ENCODE measurements around the gene GREB1. TPM values are rescaled to one million over a fixed set of nuclear protein-coding genes. Genes with fewer than 3 reads are reported as not detected.
A peak's percentile ranks its signal among the peaks of the same experiment; 100 is the strongest.

GREB1 gene
- total and polyA plus RNA-seq, 2 of the 13 experiments (the other 11 are each of a cell fraction or from before 2014, with no cell fraction given): 31.3 to 61.2 TPM

DNA sequence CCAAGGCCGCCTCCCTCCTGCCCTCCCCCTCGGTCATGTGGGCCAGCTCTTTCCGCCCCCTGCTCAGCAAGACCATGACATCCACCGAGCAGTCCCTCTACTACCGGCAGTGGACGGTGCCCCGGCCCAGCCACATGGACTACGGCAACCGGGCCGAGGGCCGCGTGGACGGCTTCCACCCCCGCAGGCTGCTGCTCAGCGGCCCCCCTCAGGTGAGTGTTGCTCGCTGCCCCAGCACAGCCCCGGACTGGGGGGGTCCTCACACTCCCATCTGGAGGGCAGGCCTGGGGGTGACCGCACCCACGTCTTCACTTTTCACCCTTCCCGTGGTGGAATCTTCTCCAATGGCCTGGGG is 84.8 kb downstream of the GREB1 start (continued):
- TF ChIP-seq ZBTB40 (IDR thresholded peaks at IDR 0.05): no peak
- no peak for TF ChIP-seq ZBTB40 (CRISPR knock-in tag; IDR thresholded peaks at IDR 0.05)
- TF ChIP-seq, protein P1, sequence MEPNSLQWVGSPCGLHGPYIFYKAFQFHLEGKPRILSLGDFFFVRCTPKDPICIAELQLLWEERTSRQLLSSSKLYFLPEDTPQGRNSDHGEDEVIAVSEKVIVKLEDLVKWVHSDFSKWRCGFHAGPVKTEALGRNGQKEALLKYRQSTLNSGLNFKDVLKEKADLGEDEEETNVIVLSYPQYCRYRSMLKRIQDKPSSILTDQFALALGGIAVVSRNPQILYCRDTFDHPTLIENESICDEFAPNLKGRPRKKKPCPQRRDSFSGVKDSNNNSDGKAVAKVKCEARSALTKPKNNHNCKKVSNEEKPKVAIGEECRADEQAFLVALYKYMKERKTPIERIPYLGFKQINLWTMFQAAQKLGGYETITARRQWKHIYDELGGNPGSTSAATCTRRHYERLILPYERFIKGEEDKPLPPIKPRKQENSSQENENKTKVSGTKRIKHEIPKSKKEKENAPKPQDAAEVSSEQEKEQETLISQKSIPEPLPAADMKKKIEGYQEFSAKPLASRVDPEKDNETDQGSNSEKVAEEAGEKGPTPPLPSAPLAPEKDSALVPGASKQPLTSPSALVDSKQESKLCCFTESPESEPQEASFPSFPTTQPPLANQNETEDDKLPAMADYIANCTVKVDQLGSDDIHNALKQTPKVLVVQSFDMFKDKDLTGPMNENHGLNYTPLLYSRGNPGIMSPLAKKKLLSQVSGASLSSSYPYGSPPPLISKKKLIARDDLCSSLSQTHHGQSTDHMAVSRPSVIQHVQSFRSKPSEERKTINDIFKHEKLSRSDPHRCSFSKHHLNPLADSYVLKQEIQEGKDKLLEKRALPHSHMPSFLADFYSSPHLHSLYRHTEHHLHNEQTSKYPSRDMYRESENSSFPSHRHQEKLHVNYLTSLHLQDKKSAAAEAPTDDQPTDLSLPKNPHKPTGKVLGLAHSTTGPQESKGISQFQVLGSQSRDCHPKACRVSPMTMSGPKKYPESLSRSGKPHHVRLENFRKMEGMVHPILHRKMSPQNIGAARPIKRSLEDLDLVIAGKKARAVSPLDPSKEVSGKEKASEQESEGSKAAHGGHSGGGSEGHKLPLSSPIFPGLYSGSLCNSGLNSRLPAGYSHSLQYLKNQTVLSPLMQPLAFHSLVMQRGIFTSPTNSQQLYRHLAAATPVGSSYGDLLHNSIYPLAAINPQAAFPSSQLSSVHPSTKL (CRISPR knock-in tag; IDR thresholded peaks at IDR 0.05): no peak
- TF ChIP-seq, protein P2, sequence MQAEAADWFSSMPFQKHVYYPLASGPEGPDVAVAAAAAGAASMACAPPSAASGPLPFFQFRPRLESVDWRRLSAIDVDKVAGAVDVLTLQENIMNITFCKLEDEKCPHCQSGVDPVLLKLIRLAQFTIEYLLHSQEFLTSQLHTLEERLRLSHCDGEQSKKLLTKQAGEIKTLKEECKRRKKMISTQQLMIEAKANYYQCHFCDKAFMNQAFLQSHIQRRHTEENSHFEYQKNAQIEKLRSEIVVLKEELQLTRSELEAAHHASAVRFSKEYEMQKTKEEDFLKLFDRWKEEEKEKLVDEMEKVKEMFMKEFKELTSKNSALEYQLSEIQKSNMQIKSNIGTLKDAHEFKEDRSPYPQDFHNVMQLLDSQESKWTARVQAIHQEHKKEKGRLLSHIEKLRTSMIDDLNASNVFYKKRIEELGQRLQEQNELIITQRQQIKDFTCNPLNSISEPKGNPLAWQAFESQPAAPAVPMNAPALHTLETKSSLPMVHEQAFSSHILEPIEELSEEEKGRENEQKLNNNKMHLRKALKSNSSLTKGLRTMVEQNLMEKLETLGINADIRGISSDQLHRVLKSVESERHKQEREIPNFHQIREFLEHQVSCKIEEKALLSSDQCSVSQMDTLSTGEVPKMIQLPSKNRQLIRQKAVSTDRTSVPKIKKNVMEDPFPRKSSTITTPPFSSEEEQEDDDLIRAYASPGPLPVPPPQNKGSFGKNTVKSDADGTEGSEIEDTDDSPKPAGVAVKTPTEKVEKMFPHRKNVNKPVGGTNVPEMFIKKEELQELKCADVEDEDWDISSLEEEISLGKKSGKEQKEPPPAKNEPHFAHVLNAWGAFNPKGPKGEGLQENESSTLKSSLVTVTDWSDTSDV (CRISPR knock-in tag; IDR thresholded peaks at IDR 0.05): no peak
- TF ChIP-seq NAIF1 (CRISPR knock-in tag; IDR thresholded peaks at IDR 0.05; ENCODE audit: borderline replicate concordance): no peak
- peak; percentile 20; the same call in 1 of the 2 replicates for TF ChIP-seq ZNF768 (CRISPR knock-in tag; IDR thresholded peaks at IDR 0.05)
- TF ChIP-seq DMAP1 (CRISPR knock-in tag; IDR thresholded peaks at IDR 0.05): no peak
- no peak for TF ChIP-seq ZNF639 (CRISPR knock-in tag; conservative IDR thresholded peaks at IDR 0.05)
- no peak for TF ChIP-seq ZNF672 (CRISPR knock-in tag; IDR thresholded peaks at IDR 0.05)
- TF ChIP-seq ZNF577 (CRISPR knock-in tag; IDR thresholded peaks at IDR 0.05; ENCODE audit: borderline replicate concordance, low read depth): no peak
- TF ChIP-seq ZBTB34 (CRISPR knock-in tag; IDR thresholded peaks at IDR 0.05): no peak

Measured in HepG2 (cell line).